Hepatocyte (in vitro differentiated cells): ENCODE data around the gene ADGRV1. TPM values are rescaled to one million over a fixed set of nuclear protein-coding genes. Genes with fewer than 3 reads are reported as not detected.

Experiments used
- DNase-seq: peaks from one replicate; pipeline ENCODE4 v3.0.0-alpha.2; 2016; ENCODE audit warnings: low spot score
- H2AFZ ChIP-seq: fragments of 200-600 bp; sonication (generic); 2 replicates; pipeline ENCODE4 v1.6.0; 2016; ENCODE audit warnings: antibody characterized with exemption, mild to moderate bottlenecking
- H3K27ac ChIP-seq: fragments of 200-600 bp; sonication (generic); 2 replicates; pipeline ENCODE4 v1.5.1; 2016; ENCODE audit warnings: mild to moderate bottlenecking
- H3K27me3 ChIP-seq: fragments of 200-600 bp; sonication (generic); 2 replicates; pipeline ENCODE4 v1.6.1; 2016
- H3K36me3 ChIP-seq: fragments of 200-600 bp; sonication (generic); replicated peaks from 2 replicates; pipeline ENCODE4 v1.5.1; 2016; ENCODE audit warnings: low read depth; ENCODE audit not compliant: insufficient read depth
- H3K4me1 ChIP-seq: fragments of 200-600 bp; sonication (generic); 2 replicates; pipeline ENCODE4 v1.5.1; 2016; ENCODE audit warnings: mild to moderate bottlenecking, moderate library complexity; ENCODE audit not compliant: insufficient read depth
- H3K4me2 ChIP-seq: fragments of 200-600 bp; sonication (generic); 2 replicates; pipeline ENCODE4 v1.6.0; 2016
- H3K4me3 ChIP-seq: fragments of 200-600 bp; sonication (generic); 2 replicates; pipeline ENCODE4 v1.5.1; 2016; ENCODE audit warnings: mild to moderate bottlenecking
- H3K79me2 ChIP-seq: fragments of 200-600 bp; sonication (generic); 2 replicates; pipeline ENCODE4 v1.6.0; 2017; ENCODE audit warnings: mild to moderate bottlenecking
- H3K9me2 ChIP-seq: fragments of 200-600 bp; sonication (generic); replicated peaks from 2 replicates; pipeline ENCODE4 v1.6.0; 2017; ENCODE audit warnings: mild to moderate bottlenecking; ENCODE audit not compliant: insufficient read depth
- H3K9me3 ChIP-seq: fragments of 200-600 bp; sonication (generic); 2 replicates; pipeline ENCODE4 v1.5.1; 2016; ENCODE audit warnings: low read depth, mild to moderate bottlenecking
- H4K20me1 ChIP-seq: fragments of 200-600 bp; sonication (generic); 2 replicates; pipeline ENCODE4 v1.6.0; 2016; ENCODE audit warnings: mild to moderate bottlenecking; ENCODE audit not compliant: insufficient read depth, poor library complexity, severe bottlenecking
- EZH2 ChIP-seq: fragments of 200-600 bp; sonication (generic); IDR thresholded peaks from 2 replicates; pipeline ENCODE4 v1.6.1; 2016; ENCODE audit warnings: antibody characterized with exemption, mild to moderate bottlenecking, borderline replicate concordance
- EZH2phosphoT487 ChIP-seq: fragments of 200-600 bp; sonication (generic); IDR thresholded peaks from one replicate; pipeline ENCODE4 v1.6.1; 2018; ENCODE audit warnings: antibody characterized with exemption, mild to moderate bottlenecking, low read depth, moderate library complexity; ENCODE audit not compliant: unreplicated experiment, severe bottlenecking
- WGBS: methylation state at CpG from one replicate; pipeline ENCODE4 v1.1.6; 2016; ENCODE audit warnings: low lambda C conversion rate; ENCODE audit errors: missing lambda C conversion rate; 5-methylcytosine and 5-hydroxymethylcytosine counted together
- polyA plus RNA-seq: library from polyadenylated mRNA; unstranded; fragments of >200 nt; fragmentation: Nextera tagmentation; extraction: Ambion mirVana; gene quantifications from 2 replicates; pipeline ENCODE4 v1.2.1, GENCODE V29; 2016
- total RNA-seq: library from RNA; depleted of rRNA; stranded (reverse); fragments of >200 nt; gene quantifications from 2 replicates; pipeline ENCODE4 v1.2.3, GENCODE V29; 2014
- TF ChIP-seq, protein P1 (sequence below): fragments of 200-600 bp; sonication (generic); IDR thresholded peaks from 2 replicates; pipeline ENCODE4 v1.5.1; 2016; ENCODE audit warnings: antibody characterized with exemption, mild to moderate bottlenecking; ENCODE audit not compliant: poor library complexity

ADGRV1 gene
- total and polyA plus RNA-seq, 2 experiments from 2014 or later, result 74.9 to 88.3 TPM

DNA sequence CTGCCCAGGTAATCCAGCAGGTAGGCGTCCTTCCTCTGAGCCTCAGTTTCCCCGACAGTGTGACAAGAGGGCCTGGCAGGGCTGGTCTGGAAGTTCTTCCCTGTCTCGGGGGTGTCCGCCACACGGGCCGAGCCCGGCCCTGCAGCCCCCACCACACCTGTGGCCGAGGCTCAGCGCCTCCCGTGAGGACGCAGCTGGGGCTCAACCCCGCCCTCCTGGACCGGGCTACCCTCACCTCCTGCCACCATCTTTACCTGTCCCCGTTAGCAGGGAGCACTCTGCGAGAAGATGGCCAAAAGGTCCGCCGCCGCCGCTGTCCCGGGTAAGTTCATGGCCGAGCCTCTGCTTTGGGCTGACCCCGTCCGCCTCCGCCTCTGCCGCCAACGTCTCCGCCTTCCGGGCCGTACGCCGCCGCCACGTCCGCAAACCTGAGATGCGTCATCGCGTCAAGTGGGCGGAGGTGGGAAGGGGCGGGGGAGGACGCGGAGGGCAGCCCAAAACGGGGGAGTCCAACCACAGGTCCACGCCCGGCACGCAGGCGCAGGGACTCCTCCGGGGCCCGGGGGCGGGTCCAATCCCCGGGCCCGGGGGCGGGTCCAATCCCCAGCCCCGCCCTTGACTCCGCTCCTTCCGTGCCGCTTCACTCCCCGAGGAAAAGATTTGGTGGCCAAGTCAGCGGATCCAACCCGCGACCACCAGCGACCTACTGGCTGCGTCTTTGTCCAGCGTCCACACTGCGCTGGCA is 29.2 kb upstream of the ADGRV1 start, which contains the start of gene LYSMD3:
TSS of gene LYSMD3 (minus strand) at position 391 of the 745 bp plus-strand sequence. CDS start 4,295 bp downstream, outside the sequence.
- Histone ChIP-seq H3K36me3 (no peaks in the 10 kb centered on the region), H3K4me2 (peak within 1 kb of the TSS; percentile 90), H3K79me2 (peaks cover 45% of the 10 kb centered on the region), H3K9me3 (no peaks in the 10 kb centered on the region), H3K9me2 (no peaks in the 10 kb centered on the region), H3K4me3 (peak within 1 kb of the TSS; percentile 67), H3K27me3 (no peaks in the 10 kb centered on the region), H2AFZ (peak within 1 kb of the TSS; percentile 89), H4K20me1 (no peaks in the 10 kb centered on the region), H3K27ac (peak within 1 kb of the TSS; percentile 88), H3K4me1 (peaks cover 15% of the 10 kb centered on the region)
- WGBS, result under 1% methylated on average over 53 of the region's 64 CpGs
- peak; percentile 98 for DNase-seq
- no peak for TF ChIP-seq EZH2
- no peak for TF ChIP-seq EZH2phosphoT487
- TF ChIP-seq, protein P1, sequence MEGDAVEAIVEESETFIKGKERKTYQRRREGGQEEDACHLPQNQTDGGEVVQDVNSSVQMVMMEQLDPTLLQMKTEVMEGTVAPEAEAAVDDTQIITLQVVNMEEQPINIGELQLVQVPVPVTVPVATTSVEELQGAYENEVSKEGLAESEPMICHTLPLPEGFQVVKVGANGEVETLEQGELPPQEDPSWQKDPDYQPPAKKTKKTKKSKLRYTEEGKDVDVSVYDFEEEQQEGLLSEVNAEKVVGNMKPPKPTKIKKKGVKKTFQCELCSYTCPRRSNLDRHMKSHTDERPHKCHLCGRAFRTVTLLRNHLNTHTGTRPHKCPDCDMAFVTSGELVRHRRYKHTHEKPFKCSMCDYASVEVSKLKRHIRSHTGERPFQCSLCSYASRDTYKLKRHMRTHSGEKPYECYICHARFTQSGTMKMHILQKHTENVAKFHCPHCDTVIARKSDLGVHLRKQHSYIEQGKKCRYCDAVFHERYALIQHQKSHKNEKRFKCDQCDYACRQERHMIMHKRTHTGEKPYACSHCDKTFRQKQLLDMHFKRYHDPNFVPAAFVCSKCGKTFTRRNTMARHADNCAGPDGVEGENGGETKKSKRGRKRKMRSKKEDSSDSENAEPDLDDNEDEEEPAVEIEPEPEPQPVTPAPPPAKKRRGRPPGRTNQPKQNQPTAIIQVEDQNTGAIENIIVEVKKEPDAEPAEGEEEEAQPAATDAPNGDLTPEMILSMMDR, result no peak

DNA sequence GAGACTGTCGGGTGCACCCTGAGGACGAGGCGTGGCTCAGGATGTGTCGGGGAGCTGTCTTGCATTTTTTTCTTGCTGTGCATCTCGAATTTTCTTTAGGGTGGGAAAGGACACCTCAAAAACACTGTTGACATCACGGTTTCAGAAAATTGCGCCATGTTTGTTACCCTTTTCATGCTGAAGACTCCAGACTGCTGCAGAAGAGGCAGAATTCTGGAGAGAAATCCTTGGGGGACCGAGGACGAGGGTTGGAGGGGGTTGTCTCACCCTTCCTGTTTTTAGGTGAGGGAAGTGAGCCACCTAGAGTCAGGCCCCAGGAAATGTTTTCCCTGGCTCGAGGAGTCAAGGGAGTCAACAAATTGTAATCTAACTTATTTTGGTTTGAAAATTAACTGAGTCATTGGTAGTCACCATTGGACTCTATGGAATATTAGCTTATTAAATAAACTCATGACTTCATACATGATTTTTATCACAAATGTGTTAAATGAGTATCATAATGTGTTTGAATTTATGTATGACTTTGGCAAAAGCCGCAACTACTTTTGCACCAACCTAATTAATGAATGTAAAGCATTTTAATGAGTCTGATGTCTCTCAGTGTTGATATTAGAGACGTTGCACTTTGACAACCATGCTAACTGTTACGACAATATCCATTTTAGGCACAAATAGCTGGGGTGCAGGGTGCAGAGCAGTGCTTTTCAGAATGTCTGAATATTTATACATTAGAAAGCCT is 28.5 kb upstream of the ADGRV1 start:
- peak overlapping the region; percentile 70 for H3K4me2 ChIP-seq
- no peaks in the 10 kb centered on the region for H4K20me1 ChIP-seq
- H2AFZ ChIP-seq, result peak overlapping the region; percentile 89
- TF ChIP-seq EZH2phosphoT487, result no peak
- TF ChIP-seq EZH2, result no peak
- TF ChIP-seq, protein P1, result peak; percentile 76
- no peaks in the 10 kb centered on the region for H3K27me3 ChIP-seq
- peaks cover 40% of the 10 kb centered on the region for H3K79me2 ChIP-seq
- no peaks in the 10 kb centered on the region for H3K9me3 ChIP-seq
- peaks cover 15% of the 10 kb centered on the region for H3K4me1 ChIP-seq
- H3K36me3 ChIP-seq, result no peaks in the 10 kb centered on the region
- peak; percentile 83 for DNase-seq
- H3K27ac ChIP-seq, result peak overlapping the region; percentile 78
- no peaks in the 10 kb centered on the region for H3K9me2 ChIP-seq
- H3K4me3 ChIP-seq, result peak overlapping the region; percentile 67
- 8% methylated on average over 13 of the region's 13 CpGs for WGBS

DNA sequence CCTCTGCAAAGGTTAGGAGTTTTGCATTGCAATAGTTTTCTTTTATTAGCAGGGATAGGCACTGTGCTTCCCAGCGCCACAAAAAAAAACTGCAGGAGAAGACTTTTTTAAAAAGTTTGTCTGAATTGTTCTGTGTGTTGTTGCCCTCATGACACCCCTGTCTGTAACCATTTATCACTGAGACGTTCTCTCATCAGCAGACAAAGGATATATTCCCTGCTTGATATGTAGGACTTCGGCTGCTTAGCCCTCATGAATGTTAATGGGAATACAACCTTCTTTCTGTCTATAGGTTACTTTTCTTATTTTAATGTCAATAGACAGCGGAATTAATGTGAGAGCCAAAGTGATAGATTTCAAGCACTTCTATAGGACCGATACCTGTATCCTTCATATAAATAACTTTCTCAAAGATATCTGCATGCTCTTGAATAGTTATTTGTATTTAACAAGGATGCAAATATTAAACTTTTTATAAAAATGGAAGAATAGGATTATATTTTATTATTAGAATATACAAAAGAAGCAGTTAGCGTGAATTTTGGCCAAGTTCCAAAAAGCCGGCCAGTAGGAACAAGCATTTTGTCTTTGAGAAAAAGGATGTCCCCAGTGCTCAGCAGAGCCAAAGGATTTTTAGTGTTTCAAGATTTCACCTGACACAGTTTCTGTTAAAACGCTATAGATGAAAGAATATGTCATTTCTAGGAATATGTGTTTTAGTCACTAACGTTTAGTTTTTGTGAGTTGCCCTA is 27.7 kb upstream of the ADGRV1 start:
- Histone ChIP-seq H4K20me1 (no peaks in the 10 kb centered on the region), H3K4me2 (peak overlapping the region; percentile 70), H3K4me3 (no peak overlapping the region), H3K9me2 (no peaks in the 10 kb centered on the region), H3K27ac (no peak overlapping the region), H3K4me1 (peaks cover 15% of the 10 kb centered on the region), H2AFZ (no peak overlapping the region), H3K36me3 (no peaks in the 10 kb centered on the region), H3K27me3 (no peaks in the 10 kb centered on the region), H3K9me3 (no peaks in the 10 kb centered on the region), H3K79me2 (peaks cover 33% of the 10 kb centered on the region)
- peak; percentile 15 for DNase-seq
- WGBS, result 74% methylated on average over 9 of the region's 9 CpGs
- TF ChIP-seq, protein P1, result no peak
- TF ChIP-seq EZH2 (no peak), EZH2phosphoT487 (no peak)
